ENCODE measurements around the gene PTTG1IP.

DNA sequence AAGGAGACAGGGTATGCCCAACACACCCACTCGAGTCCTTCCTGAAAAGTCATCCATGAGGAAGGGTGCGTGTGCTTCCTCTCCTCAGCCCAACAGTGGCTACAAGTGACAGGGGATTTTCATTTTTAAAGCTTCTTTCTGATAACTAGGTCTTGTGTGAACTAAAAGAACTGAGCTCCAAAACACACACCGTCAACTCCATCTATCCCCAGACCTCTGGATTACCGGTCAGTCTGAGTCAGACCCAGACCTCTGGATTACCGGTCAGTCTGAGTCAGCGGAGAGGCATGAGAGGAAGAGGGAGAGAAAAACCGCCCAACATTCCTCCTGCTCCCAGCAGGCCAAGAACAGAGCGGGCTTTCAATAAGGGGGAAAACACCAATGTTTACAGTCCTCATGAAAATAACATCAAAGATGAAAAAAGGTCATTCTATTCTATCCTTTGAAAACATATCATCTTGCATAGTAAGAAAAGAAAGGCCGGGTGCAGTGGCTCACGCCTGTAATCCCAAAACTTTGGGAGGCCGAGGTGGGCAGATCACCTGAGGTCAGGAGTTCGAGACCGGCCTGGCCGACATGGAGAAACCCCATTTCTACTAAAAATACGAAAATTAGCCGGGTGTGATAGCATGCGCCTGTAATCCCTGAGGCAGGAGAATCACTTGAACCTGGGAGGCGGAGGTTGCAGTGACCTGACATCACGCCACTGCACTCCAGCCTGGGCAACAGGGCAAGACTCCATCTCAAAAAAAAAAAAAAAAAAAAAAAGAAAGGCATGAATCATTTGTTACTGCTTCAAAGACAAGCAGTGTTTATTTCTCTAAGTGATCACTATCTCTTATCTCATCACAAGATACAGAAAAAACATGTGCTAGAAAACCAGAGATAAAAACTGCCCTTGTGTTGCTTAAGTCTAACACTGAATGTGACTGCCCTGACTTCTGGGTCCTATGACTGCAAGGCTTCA is 3.4 kb downstream of the PTTG1IP start:
- TF ChIP-seq CTCF (conservative IDR thresholded peaks at IDR 0.05; ENCODE audit: low read depth, low read length) (no peak), EZH2 (IDR thresholded peaks at IDR 0.05; ENCODE audit: low read length, unreplicated experiment) (no peak)
